ACHN (cell line): ENCODE measurements around the gene ZNF341.
"Not testable (repeated sequence)": the region's sequence is repeated elsewhere in the genome, so short reads cannot be mapped to it uniquely, and the experiment has no call there.

Source experiments
- DNase-seq: peaks from one replicate; pipeline ENCODE4 v3.0.0-alpha.2; 2015
- in situ Hi-C: cut with HindIII; loops from 2 replicates; pipeline ENCODE4 v1.10.0; 2017; ENCODE audit warnings: low sequenced_read_pairs, low pct_ligation_motif_present, low pct_unique_long_range_greater_than_20kb

The ZNF341 gene

GRCh38 chr20:33785503-33785902 is 53.7 kb downstream of the ZNF341 start:
- DNase-seq = no peak
- in situ Hi-C loops = no loop called here

- in situ Hi-C loops = no loop called here
- DNase-seq = no peak
Measured at GRCh38 chr20:33787253-33787891, 55.6 kb downstream of the ZNF341 start.

DNA sequence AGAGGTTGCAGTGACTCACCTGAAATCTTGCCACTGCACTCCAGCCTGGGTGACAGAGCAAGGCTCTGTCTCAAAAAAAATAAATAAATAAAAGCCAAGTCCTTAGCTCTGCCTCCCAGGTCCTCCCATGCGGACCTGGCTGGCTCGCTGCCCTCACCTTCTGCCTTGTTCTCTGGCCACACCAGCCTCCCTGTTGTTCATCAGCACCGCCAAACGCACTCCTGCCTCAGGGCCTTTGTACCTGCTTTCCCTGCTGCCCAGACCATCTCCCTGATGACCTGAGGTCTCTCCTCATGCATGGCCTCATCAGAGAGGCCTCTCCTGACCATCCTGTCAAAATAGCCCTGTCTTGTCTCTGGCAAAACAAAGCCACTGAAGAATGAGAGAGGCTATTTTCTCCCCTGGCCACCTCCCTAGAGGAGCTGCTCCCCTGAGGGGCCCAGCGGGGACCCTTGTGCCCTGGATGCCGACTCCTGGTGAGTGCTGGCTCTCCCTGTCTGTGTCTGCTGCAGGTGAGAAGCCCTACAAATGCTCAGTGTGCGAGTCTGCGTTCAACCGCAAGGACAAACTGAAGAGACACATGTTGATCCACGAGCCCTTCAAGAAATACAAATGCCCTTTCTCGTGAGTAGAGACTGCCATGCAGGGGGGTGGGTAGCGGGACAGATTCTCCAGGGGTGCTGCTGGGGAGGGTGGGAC is 56.7 kb downstream of the ZNF341 start:
- DNase-seq = no peak
- in situ Hi-C loops = no loop called here

- in situ Hi-C loops = no loop called here
- peak; percentile 93 for DNase-seq
Measured at GRCh38 chr20:33789109-33789857, 57.5 kb downstream of the ZNF341 start.

DNA sequence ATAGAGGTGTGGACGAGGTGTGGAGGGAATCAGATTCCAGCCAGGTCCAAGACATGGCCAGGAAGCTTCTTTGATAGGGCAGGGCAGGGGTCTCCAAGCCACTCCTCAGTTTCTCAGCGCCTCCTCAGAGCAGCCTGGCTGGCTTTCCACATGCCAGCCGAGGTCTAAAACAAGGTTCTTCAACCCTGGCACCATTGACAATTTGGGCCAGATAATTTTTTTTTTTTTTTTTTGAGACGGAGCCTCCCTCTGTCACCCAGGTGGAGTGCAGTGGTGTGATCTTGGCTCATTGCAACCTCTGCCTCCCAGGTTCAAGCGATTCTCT is 58.0 kb downstream of the ZNF341 start:
- no peak for DNase-seq

DNA sequence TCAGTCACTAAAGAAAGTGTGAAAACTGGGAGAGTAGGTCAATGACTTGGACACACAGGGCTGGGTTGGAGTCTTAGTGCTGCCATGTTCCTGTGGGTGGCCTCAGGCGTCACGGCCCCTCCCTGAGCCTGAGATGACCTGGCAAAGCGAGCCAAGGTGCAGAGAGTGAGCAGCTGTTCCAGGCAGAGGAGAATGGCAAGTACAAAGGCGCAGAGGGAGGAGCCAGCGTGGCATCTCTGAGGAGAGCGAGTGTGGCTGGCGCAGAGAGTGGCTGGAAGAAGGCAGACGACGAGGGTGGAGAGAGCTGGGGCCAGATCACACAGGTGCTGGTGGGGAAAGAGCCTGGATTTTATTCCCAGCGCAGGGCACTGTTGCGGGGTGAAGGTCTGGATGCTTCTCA is 58.8 kb downstream of the ZNF341 start:
- no peak for DNase-seq
- in situ Hi-C loops = no loop called here

More for the DNA sequence above, 58.0 kb downstream of the ZNF341 start:
- in situ Hi-C loops = no loop called here

DNA sequence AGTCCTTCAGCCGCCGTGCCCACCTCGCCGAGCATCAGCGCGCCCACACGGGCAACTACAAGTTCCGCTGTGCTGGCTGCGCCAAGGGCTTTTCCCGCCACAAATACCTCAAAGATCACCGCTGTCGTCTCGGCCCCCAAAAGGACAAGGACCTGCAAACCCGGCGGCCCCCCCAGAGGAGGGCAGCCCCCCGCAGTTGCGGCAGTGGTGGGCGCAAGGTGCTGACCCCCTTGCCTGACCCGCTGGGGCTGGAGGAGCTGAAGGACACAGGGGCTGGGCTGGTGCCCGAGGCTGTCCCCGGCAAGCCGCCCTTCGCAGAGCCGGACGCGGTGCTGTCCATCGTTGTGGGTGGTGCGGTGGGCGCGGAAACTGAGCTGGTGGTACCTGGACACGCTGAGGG is 59.2 kb downstream of the ZNF341 start:
- in situ Hi-C loops = no loop called here
- DNase-seq = no peak

DNA sequence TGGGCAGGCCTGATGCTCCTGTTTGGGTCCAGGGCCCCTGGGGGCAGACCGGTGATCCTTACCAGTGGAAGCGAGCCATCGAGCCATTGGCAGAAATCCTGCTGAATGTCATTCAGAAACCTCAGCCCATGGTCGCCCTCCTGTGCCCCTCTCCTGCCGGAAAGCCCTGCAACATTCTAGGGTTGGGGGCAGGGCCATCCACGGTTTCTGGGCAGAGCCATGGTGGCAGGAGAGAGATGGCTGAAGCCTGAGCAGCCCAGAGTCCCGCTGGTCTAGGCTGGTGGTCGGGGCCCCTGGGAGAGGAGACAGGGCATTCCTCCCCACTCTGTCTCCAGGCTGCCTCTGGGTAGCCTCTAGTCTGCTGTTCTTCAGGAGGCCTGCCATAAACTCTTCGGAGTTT is 59.7 kb downstream of the ZNF341 start:
- in situ Hi-C loops = no loop called here
- DNase-seq = no peak

GRCh38 chr20:33791959-33792597 is 60.3 kb downstream of the ZNF341 start:
- DNase-seq = peak; percentile 13
- in situ Hi-C loops = no loop called here

- in situ Hi-C loops, DNase-seq: not testable (repeated sequence)
Measured at GRCh38 chr20:33792598-33792989, 60.8 kb downstream of the ZNF341 start.

DNA sequence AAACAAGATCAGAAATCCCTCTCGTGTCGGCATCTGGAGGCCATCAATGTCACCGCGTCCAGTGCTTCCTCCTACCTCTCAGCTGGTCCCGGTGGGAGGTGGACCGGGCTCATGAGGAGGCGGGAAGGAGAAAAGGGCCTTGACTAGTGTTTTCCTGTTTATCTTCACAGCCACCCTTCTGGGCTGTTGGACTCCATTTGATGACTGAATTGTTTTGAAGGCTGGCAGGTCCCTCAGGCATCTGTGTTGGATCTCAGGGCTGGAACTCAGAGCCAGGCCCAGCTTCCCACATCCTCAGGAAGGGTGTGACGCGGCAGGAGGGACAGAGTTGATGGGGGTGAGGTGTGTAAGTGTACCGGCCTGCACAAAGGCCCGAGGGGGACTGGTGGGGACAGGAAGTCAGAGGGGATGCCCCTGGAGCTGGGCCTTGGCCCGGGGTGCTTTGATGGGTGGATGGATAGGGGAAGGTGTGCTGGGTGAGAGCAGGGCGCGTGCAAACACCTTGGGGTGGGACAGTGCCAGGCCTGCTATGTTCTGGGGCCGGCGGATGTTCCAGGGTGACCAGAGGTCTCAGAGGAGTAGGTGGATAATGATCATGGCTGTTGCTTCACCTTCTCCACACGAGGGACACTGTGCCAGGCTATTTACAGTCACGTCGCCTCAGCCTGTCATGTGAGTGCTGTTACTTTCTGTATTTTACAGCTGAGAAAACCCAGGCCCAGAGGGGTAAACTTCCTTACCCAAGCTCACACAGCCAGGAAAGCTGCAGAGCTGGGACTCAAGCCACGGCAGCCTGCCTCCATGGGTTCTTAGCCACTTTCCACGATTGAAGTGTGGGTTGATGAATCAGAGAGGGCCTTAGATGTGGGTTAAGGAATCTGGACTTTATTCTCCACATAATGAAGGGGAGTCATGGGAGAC is 61.5 kb downstream of the ZNF341 start:
- DNase-seq = no peak
- in situ Hi-C loops = no loop called here

DNA sequence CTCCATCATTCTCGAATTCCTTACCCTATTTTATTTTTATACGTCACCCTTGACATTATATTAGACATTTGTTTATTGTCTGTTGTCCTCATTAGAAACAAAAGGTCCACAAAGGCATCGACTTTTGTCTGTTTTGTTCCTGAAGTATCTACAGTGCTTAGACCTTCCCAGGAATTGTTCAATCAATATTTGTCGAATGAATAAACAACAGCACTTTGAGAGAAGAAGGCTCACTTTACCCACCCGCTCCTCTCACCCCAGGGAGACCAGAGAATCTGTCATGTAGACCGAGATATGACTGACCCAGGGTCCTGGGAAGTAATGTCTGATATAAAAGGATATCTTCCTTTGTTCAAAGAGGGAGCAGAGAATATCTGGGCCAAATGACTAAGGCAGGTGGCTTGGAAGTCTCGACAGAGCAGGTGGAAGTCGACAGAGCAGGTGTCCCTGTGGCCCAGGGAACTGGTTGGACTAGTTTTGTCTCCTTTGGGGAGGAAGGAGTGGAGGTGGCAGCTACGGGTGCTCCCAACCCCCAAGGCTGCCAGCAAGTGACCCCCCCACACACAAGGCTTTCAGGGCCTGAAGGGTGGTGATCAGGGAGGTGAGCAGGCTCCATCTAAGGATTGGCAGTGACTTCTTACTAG is 64.6 kb downstream of the ZNF341 start:
- in situ Hi-C loops = no loop called here
- DNase-seq = no peak

DNA sequence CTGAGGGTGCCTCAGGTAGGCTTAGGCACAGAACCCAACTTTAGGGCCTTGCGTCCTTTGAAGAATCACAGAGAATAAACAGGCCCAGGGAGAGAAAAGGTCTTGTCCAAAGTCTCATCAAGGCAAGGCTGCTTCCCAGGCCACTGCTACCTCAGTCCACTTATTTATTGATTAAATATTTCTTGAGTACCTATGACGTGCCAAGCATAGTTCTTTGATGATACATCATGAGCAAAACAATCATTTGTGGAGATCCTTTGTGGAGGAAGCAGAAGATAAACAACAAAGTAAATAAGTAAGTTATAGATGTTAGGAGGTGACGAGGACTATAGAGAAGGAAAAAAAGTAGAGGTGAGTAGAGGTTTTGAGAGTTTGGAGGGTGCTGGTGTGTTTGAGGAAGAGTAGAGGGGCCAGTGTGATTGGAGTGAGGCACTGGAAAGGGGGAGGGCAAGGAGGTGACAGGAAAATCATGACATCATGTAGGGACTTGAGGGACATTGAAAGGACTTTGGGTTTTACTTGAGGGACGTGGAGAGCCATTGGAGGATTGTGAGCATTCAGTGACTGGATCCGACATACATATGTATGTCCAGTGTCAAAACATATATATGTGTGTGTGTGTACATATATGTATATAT is 65.2 kb downstream of the ZNF341 start:
- in situ Hi-C loops = no loop called here
- DNase-seq = no peak

- no peak for DNase-seq
- in situ Hi-C loops = no loop called here
Measured at GRCh38 chr20:33798444-33798843, 66.6 kb downstream of the ZNF341 start.

GRCh38 chr20:33803921-33804337 is 72.1 kb downstream of the ZNF341 start:
- in situ Hi-C loops = no loop called here
- DNase-seq = peak; percentile 56

GRCh38 chr20:33808388-33808787 is 76.6 kb downstream of the ZNF341 start:
- DNase-seq = no peak
- in situ Hi-C loops = no loop called here

GRCh38 chr20:33810259-33810658 is 78.5 kb downstream of the ZNF341 start:
- in situ Hi-C loops = no loop called here

More at GRCh38 chr20:33810259-33810658, 78.5 kb downstream of the ZNF341 start:
- DNase-seq = no peak
